ENCODE results near the gene COX6A2.
A peak's percentile ranks its signal among the peaks of the same experiment; 100 is the strongest.

DNA sequence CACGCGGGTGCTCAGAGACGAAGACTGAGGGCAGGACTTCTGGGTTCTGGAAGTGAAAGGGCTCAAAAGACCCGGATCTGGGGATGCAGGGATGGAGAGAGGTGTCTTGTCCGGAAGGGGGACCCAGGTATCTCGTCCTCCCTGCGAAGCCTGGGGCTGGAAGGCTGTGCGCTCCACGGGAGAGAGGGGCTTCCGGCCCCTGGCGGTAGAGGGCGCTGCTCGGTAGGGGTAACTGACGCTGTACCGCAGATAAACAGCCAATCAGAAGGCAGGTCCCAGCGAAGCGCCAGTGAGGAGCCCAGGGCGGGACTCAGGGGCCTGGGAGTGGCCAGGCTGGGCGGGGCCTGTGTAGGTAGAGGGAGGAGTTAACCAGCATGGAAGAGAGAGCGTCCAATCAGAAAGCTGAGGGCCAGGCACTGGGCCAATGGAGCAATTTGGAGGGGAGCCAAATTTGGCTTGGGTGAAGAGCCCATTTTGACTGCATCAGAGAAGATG lies 44.6 kb upstream of the COX6A2 start:
- TF ChIP-seq, protein P1, sequence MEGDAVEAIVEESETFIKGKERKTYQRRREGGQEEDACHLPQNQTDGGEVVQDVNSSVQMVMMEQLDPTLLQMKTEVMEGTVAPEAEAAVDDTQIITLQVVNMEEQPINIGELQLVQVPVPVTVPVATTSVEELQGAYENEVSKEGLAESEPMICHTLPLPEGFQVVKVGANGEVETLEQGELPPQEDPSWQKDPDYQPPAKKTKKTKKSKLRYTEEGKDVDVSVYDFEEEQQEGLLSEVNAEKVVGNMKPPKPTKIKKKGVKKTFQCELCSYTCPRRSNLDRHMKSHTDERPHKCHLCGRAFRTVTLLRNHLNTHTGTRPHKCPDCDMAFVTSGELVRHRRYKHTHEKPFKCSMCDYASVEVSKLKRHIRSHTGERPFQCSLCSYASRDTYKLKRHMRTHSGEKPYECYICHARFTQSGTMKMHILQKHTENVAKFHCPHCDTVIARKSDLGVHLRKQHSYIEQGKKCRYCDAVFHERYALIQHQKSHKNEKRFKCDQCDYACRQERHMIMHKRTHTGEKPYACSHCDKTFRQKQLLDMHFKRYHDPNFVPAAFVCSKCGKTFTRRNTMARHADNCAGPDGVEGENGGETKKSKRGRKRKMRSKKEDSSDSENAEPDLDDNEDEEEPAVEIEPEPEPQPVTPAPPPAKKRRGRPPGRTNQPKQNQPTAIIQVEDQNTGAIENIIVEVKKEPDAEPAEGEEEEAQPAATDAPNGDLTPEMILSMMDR (IDR thresholded peaks at IDR 0.05 in 4 of 5, conservative IDR thresholded peaks at IDR 0.05 in 1 of 5) = peak; percentile 65 to 80 (median 68)
- TF ChIP-seq POLR2A (IDR thresholded peaks at IDR 0.05) = no peak
